ENCODE results near the gene TMEM33.

DNA sequence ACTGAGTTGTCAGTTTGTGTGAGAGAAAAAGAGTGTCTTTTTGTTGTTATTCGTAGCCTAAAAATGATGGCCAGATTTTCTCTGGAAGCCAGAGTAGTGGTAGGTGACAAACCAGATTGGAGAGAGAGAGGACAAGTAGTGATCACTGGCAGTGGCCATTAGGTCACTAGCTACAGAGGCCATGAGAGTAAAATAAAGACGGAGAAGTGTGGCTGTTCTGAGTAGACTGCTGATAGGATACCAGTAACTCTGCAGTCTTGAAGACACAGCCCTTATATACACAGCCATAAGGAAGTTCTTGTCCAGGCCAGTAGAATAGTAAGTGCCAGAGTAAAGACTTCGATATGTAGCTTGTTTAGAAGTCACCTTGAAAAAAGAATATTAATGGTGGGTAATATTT, 62.8 kb downstream of the TMEM33 start:
- TF ChIP-seq, protein P1, sequence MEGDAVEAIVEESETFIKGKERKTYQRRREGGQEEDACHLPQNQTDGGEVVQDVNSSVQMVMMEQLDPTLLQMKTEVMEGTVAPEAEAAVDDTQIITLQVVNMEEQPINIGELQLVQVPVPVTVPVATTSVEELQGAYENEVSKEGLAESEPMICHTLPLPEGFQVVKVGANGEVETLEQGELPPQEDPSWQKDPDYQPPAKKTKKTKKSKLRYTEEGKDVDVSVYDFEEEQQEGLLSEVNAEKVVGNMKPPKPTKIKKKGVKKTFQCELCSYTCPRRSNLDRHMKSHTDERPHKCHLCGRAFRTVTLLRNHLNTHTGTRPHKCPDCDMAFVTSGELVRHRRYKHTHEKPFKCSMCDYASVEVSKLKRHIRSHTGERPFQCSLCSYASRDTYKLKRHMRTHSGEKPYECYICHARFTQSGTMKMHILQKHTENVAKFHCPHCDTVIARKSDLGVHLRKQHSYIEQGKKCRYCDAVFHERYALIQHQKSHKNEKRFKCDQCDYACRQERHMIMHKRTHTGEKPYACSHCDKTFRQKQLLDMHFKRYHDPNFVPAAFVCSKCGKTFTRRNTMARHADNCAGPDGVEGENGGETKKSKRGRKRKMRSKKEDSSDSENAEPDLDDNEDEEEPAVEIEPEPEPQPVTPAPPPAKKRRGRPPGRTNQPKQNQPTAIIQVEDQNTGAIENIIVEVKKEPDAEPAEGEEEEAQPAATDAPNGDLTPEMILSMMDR (IDR thresholded peaks at IDR 0.05; ENCODE audit: poor library complexity, severe bottlenecking), result no peak
- TF ChIP-seq POLR2AphosphoS5 (IDR thresholded peaks at IDR 0.05), result no peak
- TF ChIP-seq EZH2 (IDR thresholded peaks at IDR 0.05; ENCODE audit: borderline replicate concordance, insufficient read depth, low read length, poor library complexity, severe bottlenecking), result no peak
- no peak for TF ChIP-seq SMC3 (conservative IDR thresholded peaks at IDR 0.05; ENCODE audit: poor library complexity)
